Glutamatergic neuron (in vitro differentiated cells): ENCODE measurements around the gene ZNF384. TPM values are rescaled to one million over a fixed set of nuclear protein-coding genes. Genes with fewer than 3 reads are reported as not detected.
A peak's percentile ranks its signal among the peaks of the same experiment; 100 is the strongest.
"Not testable (repeated sequence)": the region's sequence is repeated elsewhere in the genome, so short reads cannot be mapped to it uniquely, and the experiment has no call there.

Experiments used
- DNase-seq: peaks from one replicate; pipeline ENCODE4 v3.0.0; 2022
- H3K27ac Mint-ChIP-seq: one replicate; pipeline ENCODE4 v1.8.0; 2020; ENCODE audit warnings: mild to moderate bottlenecking, mixed read lengths, inconsistent platforms; ENCODE audit not compliant: unreplicated experiment
- H3K27me3 Mint-ChIP-seq: one replicate; pipeline ENCODE4 v1.8.0; 2020; ENCODE audit warnings: mild to moderate bottlenecking, moderate library complexity, mixed read lengths, inconsistent platforms; ENCODE audit not compliant: unreplicated experiment
- H3K36me3 Mint-ChIP-seq: one replicate; pipeline ENCODE4 v1.8.0; 2020; ENCODE audit warnings: mild to moderate bottlenecking, mixed read lengths, inconsistent platforms; ENCODE audit not compliant: unreplicated experiment
- H3K4me1 Mint-ChIP-seq: one replicate; pipeline ENCODE4 v1.8.0; 2020; ENCODE audit warnings: mild to moderate bottlenecking, low read depth, mixed read lengths, inconsistent platforms; ENCODE audit not compliant: unreplicated experiment
- H3K4me3 Mint-ChIP-seq: one replicate; pipeline ENCODE4 v1.8.0; 2020; ENCODE audit warnings: mild to moderate bottlenecking, mixed read lengths, inconsistent platforms; ENCODE audit not compliant: unreplicated experiment
- H3K9me3 Mint-ChIP-seq: one replicate; pipeline ENCODE4 v1.8.0; 2020; ENCODE audit warnings: mild to moderate bottlenecking, moderate library complexity, mixed read lengths, inconsistent platforms; ENCODE audit not compliant: unreplicated experiment
- total RNA-seq: library from RNA; stranded (reverse); fragmentation: NEBNext Ultra II Directional; extraction: Animal tissue kit (Norgen Biotek cat#: 25700); gene quantifications from one replicate; pipeline ENCODE4 v1.2.1, GENCODE V29; 2021; ENCODE audit not compliant: unreplicated experiment
- TF ChIP-seq, protein P1 (sequence below): fragments of 200-600 bp; sonication (generic); IDR thresholded peaks from one replicate; pipeline ENCODE4 v1.5.0; 2021; ENCODE audit not compliant: partially characterized antibody, unreplicated experiment

Gene ZNF384
- total RNA-seq, 1 donor from 2014 or later, result 83.2 TPM

DNA sequence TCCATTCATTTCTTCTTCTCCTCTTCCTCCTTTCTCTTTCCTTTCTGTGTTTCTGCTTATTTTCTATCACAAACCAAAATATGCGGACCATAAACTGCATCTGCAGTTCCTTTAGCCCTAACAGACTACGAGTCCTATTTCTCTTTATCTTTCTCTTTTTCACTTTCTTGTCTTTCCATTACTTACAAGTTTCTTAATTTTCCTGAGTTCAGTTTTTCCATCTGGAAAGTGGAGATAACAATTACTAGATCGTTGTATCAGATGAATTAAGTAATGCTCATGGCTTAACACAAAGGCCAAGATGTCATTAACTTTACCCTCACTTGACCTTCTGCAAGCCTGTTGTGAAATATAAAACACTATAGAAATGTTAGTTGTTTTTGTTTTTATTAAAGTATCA, 33.7 kb upstream of the ZNF384 start:
- Mint-ChIP-seq H3K9me3 (peaks cover 10% of the 10 kb centered on the region), H3K27me3 (peaks cover 5% of the 10 kb centered on the region), H3K4me3 (peak overlapping the region; percentile 23), H3K4me1 (peaks cover 3% of the 10 kb centered on the region), H3K27ac (no peak overlapping the region), H3K36me3 (no peaks in the 10 kb centered on the region)
- TF ChIP-seq, protein P1, sequence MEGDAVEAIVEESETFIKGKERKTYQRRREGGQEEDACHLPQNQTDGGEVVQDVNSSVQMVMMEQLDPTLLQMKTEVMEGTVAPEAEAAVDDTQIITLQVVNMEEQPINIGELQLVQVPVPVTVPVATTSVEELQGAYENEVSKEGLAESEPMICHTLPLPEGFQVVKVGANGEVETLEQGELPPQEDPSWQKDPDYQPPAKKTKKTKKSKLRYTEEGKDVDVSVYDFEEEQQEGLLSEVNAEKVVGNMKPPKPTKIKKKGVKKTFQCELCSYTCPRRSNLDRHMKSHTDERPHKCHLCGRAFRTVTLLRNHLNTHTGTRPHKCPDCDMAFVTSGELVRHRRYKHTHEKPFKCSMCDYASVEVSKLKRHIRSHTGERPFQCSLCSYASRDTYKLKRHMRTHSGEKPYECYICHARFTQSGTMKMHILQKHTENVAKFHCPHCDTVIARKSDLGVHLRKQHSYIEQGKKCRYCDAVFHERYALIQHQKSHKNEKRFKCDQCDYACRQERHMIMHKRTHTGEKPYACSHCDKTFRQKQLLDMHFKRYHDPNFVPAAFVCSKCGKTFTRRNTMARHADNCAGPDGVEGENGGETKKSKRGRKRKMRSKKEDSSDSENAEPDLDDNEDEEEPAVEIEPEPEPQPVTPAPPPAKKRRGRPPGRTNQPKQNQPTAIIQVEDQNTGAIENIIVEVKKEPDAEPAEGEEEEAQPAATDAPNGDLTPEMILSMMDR, result no peak
- DNase-seq, result no peak

DNA sequence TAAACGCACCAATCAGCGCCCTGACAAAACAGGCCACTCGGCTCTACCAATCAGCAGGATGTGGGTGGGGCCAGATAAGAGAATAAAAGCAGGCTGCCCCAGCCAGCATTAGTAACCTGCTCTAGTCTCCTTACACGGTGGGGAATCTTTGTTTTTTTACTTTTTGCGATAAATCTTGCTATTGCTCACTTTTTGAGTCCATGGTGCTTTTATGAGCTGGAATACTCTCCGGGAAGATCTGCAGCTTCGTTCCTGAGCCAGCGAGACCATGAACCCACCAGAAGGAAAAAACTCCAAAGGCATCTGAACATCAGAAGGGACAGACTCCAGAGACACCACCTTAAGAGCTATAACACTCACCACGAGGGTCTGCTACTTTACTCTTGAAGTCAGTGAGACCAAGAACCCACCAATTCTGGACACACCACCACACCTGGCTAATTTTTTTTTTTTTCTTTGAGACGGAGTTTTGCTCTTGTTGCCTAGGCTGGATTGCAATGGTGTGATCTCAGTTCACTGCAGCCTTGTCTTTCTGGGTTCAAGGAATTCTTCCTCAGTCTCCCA, 27.8 kb upstream of the ZNF384 start:
- no peak for DNase-seq
- Mint-ChIP-seq H3K27ac (no peak overlapping the region), H3K4me1 (no peaks in the 10 kb centered on the region), H3K4me3 (no peak overlapping the region), H3K27me3 (no peaks in the 10 kb centered on the region), H3K36me3 (peaks cover 4% of the 10 kb centered on the region), H3K9me3 (peaks cover 3% of the 10 kb centered on the region)
- TF ChIP-seq, protein P1, result no peak

DNA sequence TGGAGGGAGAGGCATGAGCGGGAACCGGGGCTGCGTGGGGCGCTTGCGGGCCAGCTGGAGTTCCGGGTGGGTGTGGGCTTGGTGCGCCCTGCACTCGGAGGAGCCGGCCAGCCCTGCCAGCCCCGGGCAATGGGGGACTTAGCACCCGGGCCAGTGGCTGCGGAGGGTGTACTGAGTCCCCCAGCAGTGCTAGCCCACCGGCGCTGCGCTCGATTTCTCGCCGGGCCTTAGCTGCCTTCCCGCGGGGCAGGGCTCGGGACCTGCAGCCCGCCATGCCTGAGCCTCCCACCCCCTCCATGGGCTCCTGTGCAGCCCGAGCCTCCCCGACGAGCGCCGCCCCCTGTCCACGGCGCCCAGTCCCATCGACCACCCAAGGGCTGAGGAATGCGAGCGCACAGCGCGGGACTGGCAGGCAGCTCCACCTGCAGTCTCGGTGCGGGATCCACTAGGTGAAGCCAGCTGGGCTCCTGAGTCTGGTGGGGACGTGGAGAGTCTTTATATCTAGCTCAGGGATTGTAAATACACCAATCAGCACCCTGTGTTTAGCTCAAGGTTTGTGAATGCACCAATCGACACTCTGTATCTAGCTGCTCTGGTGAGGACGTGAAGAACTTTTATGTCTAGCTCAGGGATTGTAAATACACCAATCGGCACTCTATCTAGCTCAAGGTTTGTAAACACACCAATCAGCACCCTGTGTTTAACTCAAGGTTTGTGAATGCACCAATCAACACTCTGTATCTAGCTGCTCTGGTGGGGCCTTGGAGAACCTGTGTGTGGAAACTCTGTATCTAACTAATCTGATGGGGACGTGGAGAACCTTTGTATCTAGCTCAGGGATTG, 27.1 kb upstream of the ZNF384 start:
- not testable (repeated sequence) for H3K4me3 Mint-ChIP-seq

DNA sequence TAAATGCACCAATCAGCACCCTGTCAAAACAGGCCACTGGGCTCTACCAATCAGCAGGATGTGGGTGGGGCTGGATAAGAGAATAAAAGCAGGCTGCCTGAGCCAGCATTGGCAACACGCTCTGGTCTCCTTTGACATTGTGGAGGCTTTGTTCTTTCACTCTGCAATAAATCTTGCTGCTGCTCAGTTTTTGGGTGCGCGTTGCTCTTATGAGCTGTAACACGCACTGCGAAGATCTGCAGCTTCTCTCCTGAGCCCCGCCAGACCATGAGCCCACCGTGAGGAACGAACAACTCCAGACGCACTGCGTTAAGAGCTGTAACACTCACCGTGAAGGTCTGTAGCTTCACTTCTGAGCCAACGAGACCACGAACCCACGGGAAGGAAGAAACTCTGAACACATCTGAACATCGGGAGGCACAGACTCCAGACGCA, 19.8 kb upstream of the ZNF384 start:
- peaks cover 11% of the 10 kb centered on the region for H3K27me3 Mint-ChIP-seq
- peaks cover 3% of the 10 kb centered on the region for H3K9me3 Mint-ChIP-seq
- H3K4me1 Mint-ChIP-seq, result peaks cover 1% of the 10 kb centered on the region
- H3K4me3 Mint-ChIP-seq, result no peak overlapping the region
- TF ChIP-seq, protein P1, result no peak
- no peak overlapping the region for H3K27ac Mint-ChIP-seq
- H3K36me3 Mint-ChIP-seq, result no peaks in the 10 kb centered on the region
- DNase-seq, result no peak

More for the DNA sequence above, 27.1 kb upstream of the ZNF384 start:
- not testable (repeated sequence) for H3K27me3 Mint-ChIP-seq, H3K36me3 Mint-ChIP-seq, H3K27ac Mint-ChIP-seq, DNase-seq, H3K9me3 Mint-ChIP-seq, H3K4me1 Mint-ChIP-seq

DNA sequence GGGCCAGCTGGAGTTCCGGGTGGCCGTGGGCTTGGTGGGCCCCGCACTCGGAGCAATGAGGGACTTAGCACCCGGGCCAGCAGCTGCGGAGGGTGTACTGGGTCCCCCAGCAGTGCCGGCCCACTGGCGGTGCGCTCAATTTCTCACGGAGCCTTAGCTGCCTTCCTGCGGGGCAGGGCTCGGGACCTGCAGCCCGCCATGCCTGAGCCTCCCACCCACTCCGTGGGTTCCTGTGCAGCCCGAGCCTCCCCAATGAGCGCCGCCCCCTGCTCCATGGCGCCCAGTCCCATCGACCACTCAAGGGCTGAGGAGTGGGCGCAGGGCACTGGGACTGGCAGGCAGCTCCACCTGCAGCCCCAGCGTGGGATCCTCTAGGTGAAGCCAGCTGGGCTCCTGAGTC, 19.2 kb upstream of the ZNF384 start:
- DNase-seq, H3K9me3 Mint-ChIP-seq, H3K4me1 Mint-ChIP-seq, H3K27ac Mint-ChIP-seq, H3K4me3 Mint-ChIP-seq, H3K36me3 Mint-ChIP-seq: not testable (repeated sequence)
- peaks cover 11% of the 10 kb centered on the region for H3K27me3 Mint-ChIP-seq

DNA sequence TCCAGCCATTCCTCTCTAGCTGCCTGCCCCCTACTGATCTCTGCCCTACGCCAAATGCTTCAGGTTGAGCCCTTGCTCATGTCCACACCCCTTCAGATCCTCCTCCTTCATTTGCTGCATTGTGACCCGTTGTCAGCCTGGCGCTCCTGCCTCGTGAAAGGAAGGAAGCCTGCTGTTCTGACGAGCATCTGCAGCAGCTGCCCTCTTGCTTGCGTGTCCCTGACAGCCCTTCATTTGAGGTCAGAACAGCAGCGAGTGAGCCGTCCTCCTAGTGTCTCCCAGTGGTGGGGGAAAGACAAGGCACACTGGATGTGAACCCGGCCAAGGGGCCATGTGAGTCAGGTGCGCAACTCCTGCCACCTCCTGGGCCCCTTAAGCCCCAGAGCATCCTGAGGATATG, 14.5 kb upstream of the ZNF384 start:
- H3K4me1 Mint-ChIP-seq, result peaks cover 15% of the 10 kb centered on the region
- peaks cover 31% of the 10 kb centered on the region for H3K9me3 Mint-ChIP-seq
- TF ChIP-seq, protein P1, result no peak
- H3K36me3 Mint-ChIP-seq, result peaks cover 8% of the 10 kb centered on the region
- H3K27me3 Mint-ChIP-seq, result peaks cover 33% of the 10 kb centered on the region
- peak; percentile 69 for DNase-seq
- H3K27ac Mint-ChIP-seq, result peak overlapping the region; percentile 89
- peak overlapping the region; percentile 60 for H3K4me3 Mint-ChIP-seq
